Measurements from ENCODE around the gene NARS2. TPM values are rescaled to one million over a fixed set of nuclear protein-coding genes. Genes with fewer than 3 reads are reported as not detected.

Gene NARS2
- total RNA-seq, 3 donors from 2014 or later (not counting 1 experiment from before 2014, with no cell fraction given): 6.5 to 9.6 (median 8.8) TPM

DNA sequence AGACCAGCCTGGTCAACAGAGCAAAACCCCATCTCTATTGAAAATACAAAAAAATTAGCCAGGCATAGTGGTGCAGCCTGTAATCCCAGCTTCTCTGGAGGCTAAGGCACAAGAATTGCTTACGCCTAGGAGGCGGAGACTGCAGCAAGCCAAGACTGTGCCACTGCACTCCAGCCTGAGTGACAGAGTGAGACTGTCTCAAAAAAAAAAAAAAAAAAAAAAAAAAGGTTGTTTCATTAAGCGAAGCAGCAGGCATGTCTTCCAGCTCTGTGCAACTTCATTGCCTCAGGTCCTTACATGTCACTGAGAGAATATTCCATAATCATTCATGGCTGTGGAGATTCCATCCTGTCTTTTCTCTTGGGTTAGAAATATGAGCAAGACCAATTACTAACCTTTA lies 174.0 kb downstream of the NARS2 start:
- Histone ChIP-seq H3K4me1 (ENCODE audit: control insufficient read depth, insufficient read depth, low read length) (no peaks in the 10 kb centered on the region), H3K4me3 (ENCODE audit: low read length) (no peak overlapping the region), H3K27ac (ENCODE audit: low read length) (no peak overlapping the region), H3K36me3 (ENCODE audit: control insufficient read depth, insufficient read depth, low read length) (no peaks in the 10 kb centered on the region), H3K9me3 (ENCODE audit: control insufficient read depth, insufficient read depth, low read length) (no peaks in the 10 kb centered on the region), H3K27me3 (ENCODE audit: control insufficient read depth, insufficient read depth, low read length) (no peaks in the 10 kb centered on the region)
- H3K9me3 Mint-ChIP-seq: no peaks in the 10 kb centered on the region
- intact Hi-C loops (cut with micrococcal nuclease): no loop called here
- WGBS (ENCODE audit: insufficient coverage): 98% methylated on average over 2 of the region's 3 CpGs
- no peaks in the 10 kb centered on the region for H3K36me3 Mint-ChIP-seq
- peaks cover 9 to 10% of the 10 kb centered on the region in 2 donors for H3K4me1 Mint-ChIP-seq
- ATAC-seq (no peak), DNase-seq (no peak)
- H3K27me3 Mint-ChIP-seq (ENCODE audit: low read depth in 2 of 2): no peaks in the 10 kb centered on the region
- H3K4me3 Mint-ChIP-seq: no peak overlapping the region
- TF ChIP-seq, protein P1, sequence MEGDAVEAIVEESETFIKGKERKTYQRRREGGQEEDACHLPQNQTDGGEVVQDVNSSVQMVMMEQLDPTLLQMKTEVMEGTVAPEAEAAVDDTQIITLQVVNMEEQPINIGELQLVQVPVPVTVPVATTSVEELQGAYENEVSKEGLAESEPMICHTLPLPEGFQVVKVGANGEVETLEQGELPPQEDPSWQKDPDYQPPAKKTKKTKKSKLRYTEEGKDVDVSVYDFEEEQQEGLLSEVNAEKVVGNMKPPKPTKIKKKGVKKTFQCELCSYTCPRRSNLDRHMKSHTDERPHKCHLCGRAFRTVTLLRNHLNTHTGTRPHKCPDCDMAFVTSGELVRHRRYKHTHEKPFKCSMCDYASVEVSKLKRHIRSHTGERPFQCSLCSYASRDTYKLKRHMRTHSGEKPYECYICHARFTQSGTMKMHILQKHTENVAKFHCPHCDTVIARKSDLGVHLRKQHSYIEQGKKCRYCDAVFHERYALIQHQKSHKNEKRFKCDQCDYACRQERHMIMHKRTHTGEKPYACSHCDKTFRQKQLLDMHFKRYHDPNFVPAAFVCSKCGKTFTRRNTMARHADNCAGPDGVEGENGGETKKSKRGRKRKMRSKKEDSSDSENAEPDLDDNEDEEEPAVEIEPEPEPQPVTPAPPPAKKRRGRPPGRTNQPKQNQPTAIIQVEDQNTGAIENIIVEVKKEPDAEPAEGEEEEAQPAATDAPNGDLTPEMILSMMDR (IDR thresholded peaks at IDR 0.05): no peak
- H3K27ac Mint-ChIP-seq: no peak overlapping the region

DNA sequence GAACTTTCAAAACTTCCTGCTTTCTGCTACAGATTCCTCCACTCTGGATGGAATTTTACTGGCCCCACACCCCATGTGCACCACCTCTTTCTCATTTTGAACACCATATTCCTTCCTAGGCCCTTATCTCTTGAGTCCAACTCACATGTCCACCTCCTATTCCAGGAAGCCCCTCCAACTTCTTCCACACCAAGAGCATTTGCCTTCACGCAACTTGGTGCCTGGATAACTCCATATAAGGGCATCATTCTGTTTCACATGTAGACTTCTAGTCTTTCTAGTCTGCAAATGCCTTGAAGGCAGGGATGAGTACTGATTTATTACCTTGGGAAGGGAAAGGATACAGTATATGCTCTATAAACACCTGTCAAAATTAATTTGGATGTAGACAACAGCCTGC lies 174.5 kb downstream of the NARS2 start:
- Histone ChIP-seq H3K27me3 (ENCODE audit: control insufficient read depth, insufficient read depth, low read length) (no peaks in the 10 kb centered on the region), H3K27ac (ENCODE audit: low read length) (no peak overlapping the region), H3K9me3 (ENCODE audit: control insufficient read depth, insufficient read depth, low read length) (no peaks in the 10 kb centered on the region), H3K4me3 (ENCODE audit: low read length) (no peak overlapping the region), H3K4me1 (ENCODE audit: control insufficient read depth, insufficient read depth, low read length) (no peaks in the 10 kb centered on the region), H3K36me3 (ENCODE audit: control insufficient read depth, insufficient read depth, low read length) (no peaks in the 10 kb centered on the region)
- Mint-ChIP-seq H3K27ac (no peak overlapping the region), H3K9me3 (no peaks in the 10 kb centered on the region), H3K4me3 (no peak overlapping the region), H3K4me1 (peaks cover 9 to 10% of the 10 kb centered on the region in 2 donors), H3K27me3 (ENCODE audit: low read depth in 2 of 2) (no peaks in the 10 kb centered on the region), H3K36me3 (no peaks in the 10 kb centered on the region)
- WGBS (ENCODE audit: insufficient coverage): 100% methylated on average over 1 of the region's 1 CpG
- no peak for ATAC-seq
- DNase-seq: no peak
- intact Hi-C loops (cut with micrococcal nuclease): no loop called here
- TF ChIP-seq, protein P1 (IDR thresholded peaks at IDR 0.05): no peak

DNA sequence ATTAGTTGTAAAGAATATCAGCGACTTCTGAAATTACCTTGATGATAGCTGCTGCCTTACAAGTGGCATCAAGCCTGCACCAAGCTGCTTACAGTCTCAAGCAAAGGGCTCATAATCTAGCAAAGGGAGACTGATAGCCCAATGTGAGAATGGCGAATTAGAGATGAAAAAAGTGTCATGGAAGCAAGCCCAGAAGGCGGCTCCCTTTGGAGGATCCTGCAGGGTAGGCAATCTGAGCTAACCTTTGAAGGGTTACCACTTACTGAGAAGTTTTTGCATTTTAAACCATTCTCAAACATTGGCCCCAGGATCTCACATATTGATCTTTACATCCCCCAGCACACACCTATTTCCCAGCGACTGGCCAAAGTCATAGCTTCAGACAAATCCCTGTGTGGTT lies 175.5 kb downstream of the NARS2 start:
- Histone ChIP-seq H3K27me3 (ENCODE audit: control insufficient read depth, insufficient read depth, low read length) (no peaks in the 10 kb centered on the region), H3K4me1 (ENCODE audit: control insufficient read depth, insufficient read depth, low read length) (no peaks in the 10 kb centered on the region), H3K36me3 (ENCODE audit: control insufficient read depth, insufficient read depth, low read length) (no peaks in the 10 kb centered on the region), H3K27ac (ENCODE audit: low read length) (no peak overlapping the region), H3K9me3 (ENCODE audit: control insufficient read depth, insufficient read depth, low read length) (no peaks in the 10 kb centered on the region), H3K4me3 (ENCODE audit: low read length) (no peak overlapping the region)
- no peak for ATAC-seq
- H3K4me3 Mint-ChIP-seq: no peak overlapping the region
- H3K27me3 Mint-ChIP-seq (ENCODE audit: low read depth in 2 of 2): no peaks in the 10 kb centered on the region
- no peak overlapping the region for H3K27ac Mint-ChIP-seq
- TF ChIP-seq, protein P1 (IDR thresholded peaks at IDR 0.05): no peak
- H3K4me1 Mint-ChIP-seq: peaks cover 9 to 10% of the 10 kb centered on the region in 2 donors
- H3K36me3 Mint-ChIP-seq: no peaks in the 10 kb centered on the region
- no peaks in the 10 kb centered on the region for H3K9me3 Mint-ChIP-seq
- DNase-seq: no peak
- 94% methylated on average over 4 of the region's 4 CpGs for WGBS (ENCODE audit: insufficient coverage)
- intact Hi-C loops (cut with micrococcal nuclease): no loop called here

DNA sequence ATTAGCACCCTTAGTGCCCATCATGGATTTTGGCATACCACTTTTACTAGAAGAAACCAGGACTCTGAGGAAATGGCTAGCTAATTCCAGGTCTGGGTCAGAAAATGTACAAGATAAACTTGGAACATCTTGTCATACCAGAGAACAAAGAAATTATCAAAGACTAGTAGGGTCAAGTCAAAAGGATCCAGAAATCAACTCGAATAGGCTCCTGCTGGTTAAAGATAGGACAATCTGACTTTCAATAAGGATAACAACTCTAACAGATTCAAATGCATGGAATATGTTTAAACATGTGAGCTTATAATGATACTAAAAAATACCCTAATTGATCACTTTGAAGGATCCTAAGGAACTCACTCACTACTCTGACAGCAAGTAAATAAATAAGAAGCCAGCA lies 175.9 kb downstream of the NARS2 start:
- intact Hi-C loops (cut with micrococcal nuclease): no loop called here
- H3K4me1 ChIP-seq (ENCODE audit: control insufficient read depth, insufficient read depth, low read length): no peaks in the 10 kb centered on the region
- H3K36me3 ChIP-seq (ENCODE audit: control insufficient read depth, insufficient read depth, low read length): no peaks in the 10 kb centered on the region
- Mint-ChIP-seq H3K36me3 (no peaks in the 10 kb centered on the region), H3K27ac (no peak overlapping the region), H3K9me3 (no peaks in the 10 kb centered on the region), H3K27me3 (ENCODE audit: low read depth in 2 of 2) (no peaks in the 10 kb centered on the region), H3K4me3 (no peak overlapping the region), H3K4me1 (peaks cover 9 to 10% of the 10 kb centered on the region in 2 donors)
- no peak overlapping the region for H3K27ac ChIP-seq (ENCODE audit: low read length)
- TF ChIP-seq, protein P1 (IDR thresholded peaks at IDR 0.05): no peak
- 67% methylated on average over 1 of the region's 1 CpG for WGBS (ENCODE audit: insufficient coverage)
- ATAC-seq (no peak), DNase-seq (no peak)
- no peaks in the 10 kb centered on the region for H3K27me3 ChIP-seq (ENCODE audit: control insufficient read depth, insufficient read depth, low read length)
- H3K4me3 ChIP-seq (ENCODE audit: low read length): no peak overlapping the region
- H3K9me3 ChIP-seq (ENCODE audit: control insufficient read depth, insufficient read depth, low read length): no peaks in the 10 kb centered on the region

All from natural killer cell (primary cell).